Activated effector memory CD4-positive, alpha-beta T cell treated with Interleukin-2 at 50 U/mL for 16 hours (primary cell): ENCODE results near the gene RPLP2.

Source experiments
- DNase-seq: peaks from one replicate; pipeline ENCODE4 v3.0.0-alpha.2; 2020

RPLP2 gene

DNA sequence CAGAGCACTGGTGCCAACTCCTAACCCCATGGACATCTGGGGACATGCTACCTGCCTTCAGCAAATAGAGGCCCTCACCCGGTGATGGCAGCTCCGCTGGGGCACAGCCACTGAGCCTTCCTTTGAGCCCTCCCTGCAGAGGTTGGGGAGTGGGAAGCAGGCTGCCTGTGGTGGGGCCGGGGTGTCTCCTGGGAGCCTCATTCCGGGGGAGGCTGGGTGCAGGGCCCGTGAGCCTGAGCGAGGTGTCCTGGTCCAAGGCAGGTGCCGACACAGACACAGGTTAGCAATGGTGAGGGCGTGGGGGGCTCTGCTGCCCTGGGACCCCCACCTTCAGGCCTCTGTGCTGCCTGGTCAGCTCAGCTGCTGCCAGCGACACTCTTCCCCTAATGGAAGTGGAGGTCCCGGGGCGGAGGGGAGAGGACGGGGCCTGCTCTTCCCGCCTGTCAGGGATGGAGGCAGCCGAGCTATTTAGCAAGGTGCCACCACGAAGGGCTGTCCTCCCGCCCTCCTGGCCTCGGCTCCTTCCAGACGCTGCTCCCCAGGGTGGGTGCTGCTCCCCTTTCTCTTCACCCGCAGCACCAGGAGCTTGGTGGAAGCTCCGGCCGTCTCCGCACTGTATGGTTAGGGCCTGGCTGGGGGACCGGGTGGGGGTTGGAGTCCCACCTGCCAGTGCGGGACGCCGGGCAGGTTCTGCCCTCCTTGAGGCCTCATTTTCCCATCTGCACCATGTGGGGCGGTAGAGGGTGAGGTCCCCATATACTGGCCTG is 44.1 kb downstream of the RPLP2 start:
- no peak for DNase-seq

DNA sequence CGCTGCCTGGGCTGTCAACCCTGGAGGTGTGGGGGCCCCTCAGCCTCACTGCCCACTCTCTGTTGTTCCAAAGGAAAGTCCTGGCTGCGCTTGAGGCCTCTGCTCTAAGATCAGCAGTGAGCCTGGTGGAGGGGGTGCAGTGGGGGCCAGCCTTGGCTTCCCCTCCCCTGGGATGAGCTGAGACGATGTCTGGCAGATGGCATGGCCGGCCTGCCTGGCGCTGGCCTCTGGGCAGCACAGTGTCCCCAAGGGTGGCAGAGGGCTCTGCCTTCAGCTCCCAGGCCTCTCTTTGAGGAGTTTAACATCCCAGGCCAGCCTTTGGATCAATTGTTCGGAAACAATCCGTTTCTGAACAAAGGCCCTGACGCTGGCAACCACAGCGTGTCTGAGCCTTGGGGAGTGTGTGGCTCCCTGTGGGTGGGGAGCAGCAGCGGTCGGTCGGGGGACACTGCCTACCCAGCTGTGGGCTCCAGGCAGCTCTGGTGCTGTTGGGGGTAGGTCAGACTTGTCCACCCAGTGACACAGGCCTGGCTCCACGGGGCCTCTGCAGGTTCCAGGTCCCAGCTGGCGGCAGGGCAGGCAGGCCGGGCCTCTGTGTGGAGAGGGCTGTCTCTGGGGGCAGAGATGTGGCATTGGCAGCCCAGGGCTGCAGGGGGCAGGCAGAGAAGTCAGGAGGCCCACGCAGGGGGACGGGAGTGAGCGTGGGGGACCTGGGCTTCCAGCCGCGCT is 45.0 kb downstream of the RPLP2 start:
- no peak for DNase-seq

DNA sequence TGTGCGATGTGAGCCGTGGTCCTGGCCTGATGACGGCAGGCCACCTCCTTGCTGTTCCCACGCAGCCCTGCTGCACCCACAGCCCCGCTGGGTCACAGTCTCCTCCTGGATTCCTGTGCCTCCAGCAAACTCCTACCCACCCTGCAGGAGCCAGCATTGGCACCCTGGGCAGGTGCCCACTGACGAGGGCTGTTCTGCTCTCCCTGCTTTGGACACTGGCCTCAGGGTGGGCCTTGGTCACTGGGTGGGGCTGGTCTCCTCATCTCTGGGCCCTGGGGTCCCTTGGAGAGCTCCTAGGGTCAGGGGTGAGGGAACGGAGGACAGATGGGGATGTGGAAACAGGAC is 45.5 kb downstream of the RPLP2 start:
- DNase-seq: no peak

DNA sequence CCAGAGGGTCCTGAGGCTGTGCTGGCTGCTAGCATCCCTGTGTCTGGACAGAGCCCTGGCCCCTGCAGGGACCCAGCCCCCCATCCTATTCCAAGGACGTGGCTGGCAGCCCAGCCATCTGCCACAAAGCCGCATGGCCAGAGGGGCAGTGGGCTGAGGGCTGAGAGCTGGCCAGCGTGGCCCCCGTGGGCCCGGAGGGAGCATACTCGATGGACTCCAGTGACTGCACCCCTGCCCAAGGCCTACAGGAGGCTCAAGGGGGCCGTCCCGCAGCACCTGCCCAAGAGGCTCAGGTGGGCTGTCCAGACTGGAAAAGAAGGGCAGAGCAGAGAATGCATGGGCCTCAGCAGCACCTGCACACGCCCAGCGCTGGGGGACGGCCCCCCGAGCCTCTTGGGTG is 46.0 kb downstream of the RPLP2 start:
- no peak for DNase-seq

DNA sequence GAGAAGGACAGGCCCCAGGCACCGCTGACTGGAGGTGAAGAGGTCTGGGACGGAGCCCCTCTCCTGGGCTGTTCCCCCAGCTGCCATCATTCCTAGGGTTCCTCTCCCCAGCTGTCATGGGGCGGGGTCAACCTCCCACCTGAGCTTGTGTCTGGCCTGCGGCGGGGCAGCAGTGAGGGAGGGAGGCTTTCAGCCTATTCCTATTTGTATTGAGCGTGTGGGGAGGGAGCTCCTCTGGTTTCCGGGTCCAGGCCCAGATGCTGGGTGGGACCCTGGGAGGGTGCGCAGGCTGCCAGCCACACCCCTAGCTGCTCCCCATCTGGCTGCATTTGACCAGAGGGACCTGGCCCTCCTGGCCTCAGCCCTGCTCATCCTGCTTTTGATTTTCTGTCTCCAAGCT is 46.6 kb downstream of the RPLP2 start:
- no peak for DNase-seq

DNA sequence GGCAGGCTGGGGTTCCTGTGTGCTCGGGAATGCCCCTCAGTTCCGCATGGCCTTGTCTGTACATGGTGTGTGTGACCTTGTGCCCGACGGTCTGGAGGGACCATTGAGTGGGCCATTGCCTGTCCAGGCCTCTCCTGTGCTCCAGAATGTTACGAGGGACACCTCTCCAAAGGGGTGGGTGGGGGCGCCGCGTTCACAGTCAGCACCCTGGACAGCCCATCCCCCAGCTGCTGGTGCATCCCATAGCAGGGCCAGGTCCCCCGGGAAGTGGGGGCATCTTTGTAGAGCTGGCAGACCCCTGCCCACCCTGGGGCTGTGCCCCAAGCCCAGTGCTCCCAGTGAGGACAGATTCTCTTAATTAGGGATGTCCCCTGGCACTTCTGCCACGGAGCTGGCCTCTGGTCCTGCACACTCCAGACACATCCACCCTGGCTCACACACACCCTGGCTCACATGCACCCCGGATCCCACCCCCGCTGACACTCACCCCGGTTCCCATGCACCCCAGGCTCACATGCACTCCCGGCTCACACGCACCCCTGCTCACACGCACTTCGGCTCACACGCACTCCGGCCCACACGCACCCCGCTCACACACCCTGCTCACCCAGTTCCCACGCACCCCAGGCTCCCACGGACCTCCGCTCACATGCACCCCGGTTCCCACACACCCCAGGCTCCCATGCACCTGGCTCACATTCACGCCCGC is 48.4 kb downstream of the RPLP2 start:
- DNase-seq: no peak

DNA sequence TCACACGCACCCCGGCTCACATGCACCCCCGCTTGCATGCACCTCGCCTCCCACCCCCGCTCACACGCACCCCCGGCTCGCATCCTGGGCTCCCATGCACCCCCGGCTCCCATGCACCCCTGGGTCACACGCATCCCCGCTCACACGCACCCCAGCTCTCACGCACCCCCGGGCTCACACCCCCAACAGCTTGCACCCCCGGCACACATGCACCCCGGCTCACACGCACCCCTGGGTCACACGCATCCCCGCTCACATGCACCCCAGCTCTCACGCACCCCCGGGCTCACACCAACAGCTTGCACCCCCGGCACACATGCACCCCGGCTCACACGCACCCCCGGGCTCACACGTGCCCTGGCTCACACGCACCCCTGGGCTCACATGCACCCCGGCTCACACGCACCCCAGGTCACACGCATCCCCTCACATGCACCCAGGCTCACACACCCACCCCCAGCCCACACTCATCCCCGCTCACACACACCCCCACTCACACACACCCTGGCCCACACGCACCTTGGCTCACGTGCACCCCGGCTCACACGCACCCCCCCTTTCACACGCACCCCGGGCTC is 49.1 kb downstream of the RPLP2 start:
- DNase-seq: no peak

DNA sequence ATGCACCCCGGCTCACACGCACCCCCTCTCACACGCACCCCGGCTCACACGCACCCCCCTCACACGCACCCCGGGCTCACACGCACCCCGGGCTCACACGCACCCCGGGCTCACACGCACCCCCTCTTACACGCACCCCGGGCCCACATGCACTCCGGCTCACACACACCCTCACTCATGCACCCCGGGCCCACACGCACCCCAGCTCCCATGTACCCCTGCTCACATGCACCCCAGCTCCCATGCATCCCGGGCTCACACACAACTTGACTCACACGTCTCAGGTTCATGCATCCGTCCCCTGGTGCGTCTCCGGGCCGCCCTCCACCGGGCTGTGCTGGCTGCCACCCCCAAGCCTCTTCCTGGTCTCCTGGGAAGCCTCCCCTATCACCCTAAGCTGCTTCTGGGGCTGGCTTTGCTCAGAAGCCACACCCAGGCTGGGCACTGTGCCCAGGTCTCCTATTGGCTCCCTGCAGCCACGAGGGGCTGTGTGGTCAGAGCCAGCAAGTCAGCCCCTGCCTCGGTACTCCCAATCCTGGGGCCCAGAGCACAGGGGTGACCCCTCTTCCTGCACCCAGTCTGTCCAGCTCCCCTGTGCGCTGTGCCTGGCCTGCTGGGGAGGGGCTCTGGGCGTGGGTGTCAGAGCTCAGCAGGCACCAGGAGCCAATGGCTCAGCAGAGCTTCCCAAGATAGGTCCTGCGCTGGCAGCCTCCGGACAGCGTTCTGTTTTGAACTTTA is 49.8 kb downstream of the RPLP2 start:
- DNase-seq: no peak

DNA sequence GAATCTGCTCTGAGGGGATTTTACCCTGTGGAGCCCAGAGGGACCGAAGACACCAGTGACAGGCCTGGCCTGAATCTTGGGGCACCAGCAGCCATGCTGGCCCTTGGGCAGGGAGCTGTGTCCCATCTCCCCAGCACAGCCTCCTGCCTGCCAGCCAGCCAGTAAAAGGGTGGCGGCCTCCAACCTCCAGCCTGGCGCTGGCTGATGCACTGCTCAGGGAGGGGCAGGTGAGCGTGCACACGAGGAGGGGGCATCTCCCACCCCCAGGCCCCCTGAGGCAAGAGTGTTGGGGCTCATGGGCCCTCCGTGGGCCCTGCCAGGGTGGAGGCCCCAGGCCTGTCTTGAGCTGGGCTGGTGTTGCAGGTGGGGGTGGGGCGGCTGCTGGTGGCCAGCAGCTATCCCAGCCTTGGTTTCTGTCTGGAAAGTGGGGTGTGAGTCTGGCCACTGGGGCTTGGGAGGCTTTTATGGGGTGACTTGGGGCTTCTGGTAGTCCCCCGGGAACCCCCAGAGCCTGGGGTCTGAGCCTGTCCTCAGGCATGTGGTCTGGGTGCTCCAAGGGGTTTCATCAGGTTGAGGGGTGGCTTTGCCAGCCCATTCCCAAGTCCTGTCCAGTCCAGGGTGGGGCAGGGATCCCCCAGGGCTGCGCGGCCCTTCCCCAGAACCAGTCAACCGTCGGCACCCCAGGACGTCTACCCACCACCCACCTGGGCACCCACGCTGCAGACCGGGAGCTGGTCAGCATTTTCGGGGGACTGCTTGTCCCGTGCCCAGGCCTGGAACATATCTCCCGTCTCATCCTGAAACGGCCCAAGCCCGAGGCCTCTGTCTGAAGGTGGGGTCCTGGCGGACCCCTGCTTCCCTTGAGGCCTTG is 50.7 kb downstream of the RPLP2 start:
- DNase-seq: no peak

DNA sequence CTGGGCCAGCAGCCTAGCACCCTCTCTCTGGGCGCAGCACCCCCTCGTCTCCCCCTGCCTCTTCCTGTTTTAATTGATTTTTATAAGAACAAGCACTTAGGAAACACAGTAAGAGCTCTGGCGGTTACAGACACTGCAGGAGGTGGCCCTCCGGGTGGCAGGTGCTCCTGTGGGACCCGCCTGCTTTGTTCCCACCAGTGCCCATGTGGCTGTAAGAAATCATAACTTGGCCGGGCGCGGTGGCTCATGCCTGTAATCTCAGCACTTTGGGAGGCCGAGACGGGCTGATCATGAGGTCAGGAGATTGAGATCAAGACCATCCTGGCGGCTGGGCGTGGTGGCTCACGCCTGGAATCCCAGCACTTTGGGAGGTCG is 51.3 kb downstream of the RPLP2 start:
- DNase-seq: no peak

DNA sequence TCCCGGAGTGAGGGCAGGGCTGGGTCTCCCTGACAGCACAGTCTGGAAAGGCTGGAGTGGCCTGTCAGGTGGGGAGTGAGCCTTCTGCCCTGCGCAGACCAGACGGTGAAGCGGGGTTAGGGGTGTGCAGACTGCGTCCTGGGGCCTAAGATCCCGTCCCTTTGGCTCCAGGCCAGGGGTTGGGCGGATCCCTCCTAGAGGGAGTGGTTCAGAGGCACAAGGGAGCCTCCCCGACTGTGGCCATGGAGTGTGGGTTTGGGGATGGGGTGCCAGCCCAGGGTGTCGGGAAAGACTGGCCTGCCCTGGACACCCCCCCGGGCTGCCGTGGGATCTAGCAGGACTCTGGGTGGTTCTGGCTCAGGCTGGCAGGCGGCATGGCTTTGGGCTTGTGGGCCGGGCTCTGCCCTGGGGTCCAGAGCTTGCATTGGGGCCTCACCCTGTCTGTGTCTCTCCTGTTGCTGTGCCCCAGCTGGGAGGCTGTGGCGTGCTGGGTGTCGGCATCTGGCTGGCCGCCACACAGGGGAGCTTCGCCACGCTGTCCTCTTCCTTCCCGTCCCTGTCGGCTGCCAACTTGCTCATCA is 52.4 kb downstream of the RPLP2 start:
- DNase-seq: no peak
